HFFc6 (cell line): ENCODE measurements around the gene SMG7. TPM values are rescaled to one million over a fixed set of nuclear protein-coding genes. Genes with fewer than 3 reads are reported as not detected.

Experiments
- DNase-seq: peaks from one replicate; pipeline ENCODE4 v3.0.0-alpha.2; 2018
- H3K27ac Mint-ChIP-seq: 2 replicates; pipeline ENCODE4 v1.8.0; 2020; ENCODE audit warnings: mild to moderate bottlenecking, mixed read lengths
- H3K27me3 Mint-ChIP-seq: 2 replicates; pipeline ENCODE4 v1.8.0; 2021; ENCODE audit warnings: mild to moderate bottlenecking, moderate library complexity, mixed read lengths; ENCODE audit not compliant: insufficient read depth
- H3K36me3 Mint-ChIP-seq: 2 replicates; pipeline ENCODE4 v1.8.0; 2021; ENCODE audit warnings: low read depth, mixed read lengths
- H3K4me1 Mint-ChIP-seq: 2 replicates; pipeline ENCODE4 v1.8.0; 2020; ENCODE audit warnings: low read depth, mixed read lengths
- H3K4me3 Mint-ChIP-seq: 2 replicates; pipeline ENCODE4 v1.8.0; 2020; ENCODE audit warnings: mild to moderate bottlenecking, moderate library complexity, mixed read lengths
- H3K9me3 Mint-ChIP-seq: 2 replicates; pipeline ENCODE4 v1.8.0; 2020; ENCODE audit warnings: mild to moderate bottlenecking, mixed read lengths
- total RNA-seq, 6 experiments: library from RNA; stranded (reverse); fragmentation: NEBNext Ultra II Directional; extraction: Animal tissue kit (Norgen Biotek cat#: 25700); gene quantifications; 2 replicates in 1 of 6; 3 replicates in 5 of 6; pipeline ENCODE4 v1.2.3, GENCODE V29; 2021
- TF ChIP-seq, protein P1 (sequence below): fragments of 200-600 bp; sonication (generic); IDR thresholded peaks from 2 replicates; pipeline ENCODE4 v1.5.0; 2021; ENCODE audit warnings: antibody characterized with exemption, mild to moderate bottlenecking

The SMG7 gene
- total RNA-seq, 6 experiments from 2014 or later = 49.5 to 63.6 (median 55.5) TPM

DNA sequence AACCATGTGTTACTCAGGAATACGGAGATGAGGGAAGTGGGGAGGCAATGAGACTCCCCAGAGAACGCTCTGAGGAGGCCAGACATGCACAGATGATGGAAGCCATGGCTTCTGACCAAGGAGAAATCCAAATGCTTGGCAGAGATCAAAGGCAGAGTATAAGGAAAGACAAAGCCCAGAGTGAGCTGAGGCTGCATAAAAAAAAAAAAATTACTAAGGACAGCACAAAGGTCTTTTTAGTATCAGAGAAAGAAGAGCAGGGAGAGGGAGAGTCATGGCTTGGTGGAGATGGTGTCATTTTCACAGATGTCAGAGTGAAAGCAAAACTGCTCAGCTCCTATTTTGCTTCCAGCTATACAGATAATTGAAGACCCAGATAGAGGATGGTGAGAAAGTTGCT is 126.1 kb downstream of the SMG7 start:
- Mint-ChIP-seq H3K36me3 (no peaks in the 10 kb centered on the region), H3K4me1 (peaks cover 50% of the 10 kb centered on the region), H3K4me3 (no peak overlapping the region), H3K9me3 (no peaks in the 10 kb centered on the region), H3K27me3 (no peaks in the 10 kb centered on the region; the same call in none of the 2 replicates), H3K27ac (no peak overlapping the region; the same call in 1 of the 2 replicates)
- TF ChIP-seq, protein P1, sequence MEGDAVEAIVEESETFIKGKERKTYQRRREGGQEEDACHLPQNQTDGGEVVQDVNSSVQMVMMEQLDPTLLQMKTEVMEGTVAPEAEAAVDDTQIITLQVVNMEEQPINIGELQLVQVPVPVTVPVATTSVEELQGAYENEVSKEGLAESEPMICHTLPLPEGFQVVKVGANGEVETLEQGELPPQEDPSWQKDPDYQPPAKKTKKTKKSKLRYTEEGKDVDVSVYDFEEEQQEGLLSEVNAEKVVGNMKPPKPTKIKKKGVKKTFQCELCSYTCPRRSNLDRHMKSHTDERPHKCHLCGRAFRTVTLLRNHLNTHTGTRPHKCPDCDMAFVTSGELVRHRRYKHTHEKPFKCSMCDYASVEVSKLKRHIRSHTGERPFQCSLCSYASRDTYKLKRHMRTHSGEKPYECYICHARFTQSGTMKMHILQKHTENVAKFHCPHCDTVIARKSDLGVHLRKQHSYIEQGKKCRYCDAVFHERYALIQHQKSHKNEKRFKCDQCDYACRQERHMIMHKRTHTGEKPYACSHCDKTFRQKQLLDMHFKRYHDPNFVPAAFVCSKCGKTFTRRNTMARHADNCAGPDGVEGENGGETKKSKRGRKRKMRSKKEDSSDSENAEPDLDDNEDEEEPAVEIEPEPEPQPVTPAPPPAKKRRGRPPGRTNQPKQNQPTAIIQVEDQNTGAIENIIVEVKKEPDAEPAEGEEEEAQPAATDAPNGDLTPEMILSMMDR = no peak
- DNase-seq = no peak

DNA sequence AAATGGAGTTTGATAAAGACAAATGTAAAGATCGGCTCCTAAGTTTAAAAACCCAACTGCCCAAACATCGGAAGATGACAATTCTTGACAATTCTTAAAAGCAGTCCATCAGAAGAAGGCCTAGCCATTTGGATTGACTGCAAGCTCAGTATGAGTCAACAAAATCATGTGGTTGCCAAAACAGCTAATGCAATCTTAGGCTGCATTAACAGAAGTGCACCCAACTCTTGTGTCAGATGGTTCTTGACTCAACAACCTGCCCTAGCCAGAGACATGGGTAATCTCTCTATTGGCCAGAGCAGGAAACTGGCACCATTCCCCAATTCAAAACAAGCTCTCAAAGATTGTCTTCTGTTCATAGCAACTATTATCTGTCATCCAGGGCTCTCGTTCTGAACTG is 127.8 kb downstream of the SMG7 start:
- TF ChIP-seq, protein P1 = no peak
- H3K4me1 Mint-ChIP-seq = peaks cover 67% of the 10 kb centered on the region
- peak; percentile 83 for DNase-seq
- peak overlapping the region; percentile 60 for H3K27ac Mint-ChIP-seq
- H3K9me3 Mint-ChIP-seq = no peaks in the 10 kb centered on the region
- H3K27me3 Mint-ChIP-seq = no peaks in the 10 kb centered on the region; the same call in none of the 2 replicates
- no peaks in the 10 kb centered on the region for H3K36me3 Mint-ChIP-seq
- no peak overlapping the region for H3K4me3 Mint-ChIP-seq

DNA sequence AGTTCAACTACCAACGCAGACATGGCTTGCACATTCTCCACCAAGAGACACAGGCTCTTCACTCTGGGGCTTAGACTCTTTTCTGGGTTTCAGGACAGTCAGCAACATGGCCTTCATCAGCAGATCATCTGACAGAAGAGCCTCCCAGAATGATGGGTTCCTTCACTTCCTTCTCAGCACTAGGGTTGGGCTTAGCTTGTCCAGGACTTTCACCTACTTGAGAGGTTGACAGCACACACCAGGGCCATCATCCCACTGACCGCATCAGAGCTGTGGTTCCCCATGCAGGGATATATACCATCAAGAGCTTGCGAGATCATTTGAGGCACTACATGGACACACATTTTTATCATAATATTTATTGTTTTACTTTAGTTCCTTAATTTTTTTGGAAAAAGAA is 128.3 kb downstream of the SMG7 start:
- Mint-ChIP-seq H3K36me3 (no peaks in the 10 kb centered on the region), H3K27ac (peak overlapping the region; percentile 60), H3K27me3 (no peaks in the 10 kb centered on the region; the same call in none of the 2 replicates), H3K9me3 (no peaks in the 10 kb centered on the region), H3K4me3 (no peak overlapping the region), H3K4me1 (peaks cover 72% of the 10 kb centered on the region)
- TF ChIP-seq, protein P1 = no peak
- DNase-seq = no peak

DNA sequence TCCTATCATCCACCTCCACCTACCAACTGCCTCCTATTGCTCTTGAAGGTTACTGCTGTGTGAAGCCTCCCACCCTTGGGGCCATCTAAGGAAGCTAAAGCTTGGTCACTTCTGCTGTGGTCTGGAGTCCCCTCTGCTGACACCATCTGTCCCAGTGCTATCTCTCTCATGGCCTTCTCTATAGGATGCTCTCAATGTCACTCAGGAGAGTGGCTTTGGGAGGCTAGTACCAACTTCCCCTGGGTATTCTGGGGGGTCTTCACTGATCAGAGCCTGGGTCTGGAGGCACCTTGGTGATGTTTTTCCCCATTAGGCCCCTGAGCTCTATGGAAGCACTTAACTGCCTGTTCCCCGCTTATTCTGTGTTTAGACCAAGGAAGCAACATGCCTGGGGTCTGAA is 130.2 kb downstream of the SMG7 start:
- TF ChIP-seq, protein P1 = no peak
- Mint-ChIP-seq H3K36me3 (no peaks in the 10 kb centered on the region), H3K27ac (peak overlapping the region; percentile 33; the same call in 1 of the 2 replicates), H3K9me3 (no peaks in the 10 kb centered on the region), H3K4me3 (no peak overlapping the region), H3K27me3 (no peaks in the 10 kb centered on the region; the same call in none of the 2 replicates), H3K4me1 (peaks cover 75% of the 10 kb centered on the region)
- DNase-seq = no peak

Other genes with a start within 250 kb of the SMG7 start
- 10 to 100 TPM; 20.2 to 31.4 (median 23.8) TPM for gene NMNAT2, start 54.1 kb upstream of the SMG7 start, total RNA-seq
- gene NCF2, start 118.0 kb downstream of the SMG7 start, total RNA-seq = 1 to 10 TPM in 4 of 6 experiments, under 1 TPM in 2; 0.61 to 2.8 (median 1.5) TPM
- gene ARPC5, start 163.3 kb downstream of the SMG7 start, total RNA-seq = 100 to 1,000 TPM; 231 to 263 (median 249) TPM
- not detected for gene APOBEC4, start 180.8 kb downstream of the SMG7 start, total RNA-seq